HepG2 (cell line): Measurements from ENCODE around the gene PAX4. TPM values are rescaled to one million over a fixed set of nuclear protein-coding genes. Genes with fewer than 3 reads are reported as not detected.
A peak's percentile ranks its signal among the peaks of the same experiment; 100 is the strongest.

Experiments
- ATAC-seq: fragments of 200-7000 bp; cut with Tn5 transposase; 3 replicates; pipeline ENCODE4 v1.9.1; 2020; ENCODE audit warnings: mild to moderate bottlenecking, moderate library complexity
- BruUV-seq: library from RNA; stranded (reverse); fragments of 400-500 nt; replicated peaks from 2 replicates; lab custom pipeline; 2021; lab: Mats Ljungman, UMichigan
- CTCF ChIA-PET: fragments of 300-600 bp; formaldehyde crosslinking; extraction: SDS; loops from one replicate; lab custom pipeline; 2021; ENCODE audit warnings: low total read pairs, inconsistent platforms, low intra/inter-chr PET ratio; lab: Yijun Ruan, JAX
- POLR2A ChIA-PET: fragments of 350-600 bp; sonication (Branson Sonifier 250); formaldehyde crosslinking; loops from one replicate; lab custom pipeline; 2020; ENCODE audit warnings: antibody characterized with exemption, inconsistent platforms; lab: Yijun Ruan, JAX
- DNase-seq: peaks from one replicate; pipeline ENCODE4 v3.0.0-alpha.2; 2015; ENCODE audit warnings: low spot score
- FAIRE-seq: peaks from 3 replicates; lab custom pipeline; 2011; peaks lifted over from hg19 to GRCh38; lab: Jason Lieb, UNC
- H2AFZ ChIP-seq: one replicate; pipeline ENCODE4 v1.6.1; 2011; ENCODE audit warnings: low read length, inconsistent platforms
- H3K27ac ChIP-seq: fragments of 300-600 bp; 3 replicates; pipeline ENCODE4 v1.8.0; 2011; ENCODE audit warnings: mixed run types, mild to moderate bottlenecking, mixed read lengths, low read length, inconsistent platforms; ENCODE audit not compliant: insufficient read depth; ENCODE audit errors: extremely low read length
- H3K27me3 ChIP-seq, 2 experiments: fragments of 200-600 bp in 1 of 2; 2 replicates in 1 of 2; 3 replicates in 1 of 2; pipeline versions ENCODE4 v1.6.0 to v1.8.0; 2011; ENCODE audit warnings: low read length in 2 of 2, mild to moderate bottlenecking in 2 of 2, moderate library complexity in 2 of 2, inconsistent platforms in 1 of 2; ENCODE audit not compliant: insufficient read depth in 2 of 2, control insufficient read depth in 1 of 2
- H3K36me3 ChIP-seq, 2 experiments: fragments of 200-600 bp in 1 of 2; replicated peaks in 1 of 2; 2 replicates in 1 of 2; 3 replicates in 1 of 2; pipeline versions ENCODE4 v1.5.1 to v1.8.0; 2011; ENCODE audit warnings: low read length in 2 of 2, inconsistent platforms in 1 of 2; ENCODE audit not compliant: insufficient read depth in 2 of 2, control insufficient read depth in 1 of 2
- H3K4me1 ChIP-seq: 2 replicates; pipeline ENCODE4 v1.5.1; 2012; ENCODE audit warnings: low read length, inconsistent platforms; ENCODE audit not compliant: insufficient read depth
- H3K4me2 ChIP-seq: 2 replicates; pipeline ENCODE4 v1.6.0; 2011; ENCODE audit warnings: low read depth, low read length, inconsistent platforms
- H3K4me3 ChIP-seq, 3 experiments: fragments of 200-600 bp in 1 of 3; sonication (generic), shearing (Covaris generic) in 1 of 3; replicated peaks in 1 of 3; 2 replicates each; pipeline ENCODE4 v1.5.1; 2011 to 2016; ENCODE audit warnings: low read length in 3 of 3, inconsistent platforms in 2 of 3, low read depth in 2 of 3, mild to moderate bottlenecking in 2 of 3, control low read depth in 1 of 3, mixed read lengths in 1 of 3; ENCODE audit not compliant: insufficient read depth in 1 of 3
- H3K79me2 ChIP-seq: one replicate; pipeline ENCODE4 v1.6.1; 2011; ENCODE audit warnings: low read length, inconsistent platforms; ENCODE audit not compliant: insufficient read depth
- H3K9ac ChIP-seq: 2 replicates; pipeline ENCODE4 v1.6.0; 2011; ENCODE audit warnings: mild to moderate bottlenecking, low read depth, low read length, inconsistent platforms; ENCODE audit not compliant: insufficient read depth
- H3K9me3 ChIP-seq: 2 replicates; pipeline ENCODE4 v1.5.1; 2012; ENCODE audit warnings: mild to moderate bottlenecking, low read length
- H4K20me1 ChIP-seq: 2 replicates; pipeline ENCODE4 v1.6.0; 2011; ENCODE audit warnings: inconsistent platforms, mild to moderate bottlenecking, low read length, moderate library complexity; ENCODE audit not compliant: insufficient read depth
- ATF7-NPFF ChIP-seq: sonication (generic); formaldehyde crosslinking; IDR thresholded peaks from 2 replicates; pipeline ENCODE4 v1.8.1; 2023; ENCODE audit warnings: mild to moderate bottlenecking, low read depth, missing genetic modification reagents, moderate library complexity
- RAD21 ChIP-seq: fragments of 450-650 bp; formaldehyde crosslinking; IDR thresholded peaks from 2 replicates; pipeline ENCODE4 v1.5.0; 2020; ENCODE audit warnings: mild to moderate bottlenecking
- SMC3 ChIP-seq: IDR thresholded peaks from 2 replicates; pipeline ENCODE4 v1.6.1; 2011; ENCODE audit warnings: low read length, improper control_type of control experiment
- SMYD3 ChIP-seq: sonication (generic); formaldehyde crosslinking; IDR thresholded peaks from 2 replicates; pipeline ENCODE4 v1.8.1; 2023; ENCODE audit warnings: mild to moderate bottlenecking, missing genetic modification reagents
- STAG1 ChIP-seq: sonication (generic); formaldehyde crosslinking; IDR thresholded peaks from 2 replicates; pipeline ENCODE4 v1.4.0; 2020; ENCODE audit warnings: missing genetic modification reagents
- XRCC5 ChIP-seq: fragments of 200-400 bp; formaldehyde crosslinking; optimal IDR thresholded peaks from 2 replicates; pipeline ENCODE3; 2017; ENCODE audit warnings: mild to moderate bottlenecking, low read length
- ZNF251 ChIP-seq: sonication (generic); formaldehyde crosslinking; IDR thresholded peaks from 2 replicates; pipeline ENCODE4 v1.9.0; 2021; ENCODE audit warnings: mild to moderate bottlenecking, missing genetic modification reagents
- ZNF678 ChIP-seq: sonication (generic); formaldehyde crosslinking; IDR thresholded peaks from 2 replicates; pipeline ENCODE4 v1.4.0; 2020; ENCODE audit warnings: mild to moderate bottlenecking, missing genetic modification reagents
- WGBS: methylation state at CpG from one replicate; pipeline ENCODE4 v1.1.6; 2017; ENCODE audit warnings: low lambda C conversion rate; 5-methylcytosine and 5-hydroxymethylcytosine counted together
- in situ Hi-C: cut with HindIII; loops from 2 replicates; pipeline ENCODE4 v1.10.0; 2017; ENCODE audit warnings: low pct_unique_long_range_greater_than_20kb; ENCODE audit not compliant: extremely low pct_ligation_motif_present
- intact Hi-C: fragments of 100-400 bp; cut with micrococcal nuclease; formaldehyde crosslinking; loops from one replicate; pipeline ENCODE4 v1.10.0; 2022; ENCODE audit not compliant: unreplicated experiment
- polyA plus RNA-seq, 8 experiments: library from polyadenylated mRNA; depleted of rRNA in 3 of 8; stranded (reverse) in 7 of 8; unstranded in 1 of 8; fragments of >200 nt; fragmentation: Illumina TruSeq in 4 of 8; extraction: Trizol in 4 of 8; gene quantifications; 2 replicates each; pipeline versions ENCODE4 v1.2.1 to v1.2.3, GENCODE V29; 2011 to 2016; ENCODE audit warnings: low read depth in 4 of 8, missing spikeins in 1 of 8, mixed read lengths in 1 of 8; ENCODE audit not compliant: insufficient read depth in 1 of 8
- total RNA-seq, 5 experiments: library from RNA; depleted of rRNA; stranded (reverse); fragments of >200 nt; fragmentation: Illumina TruSeq; extraction: Trizol; gene quantifications; 2 replicates each; pipeline ENCODE4 v1.2.3, GENCODE V29; 2016; ENCODE audit warnings: low read depth in 1 of 5
- TF ChIP-seq, protein P1 (sequence below): sonication (generic); formaldehyde crosslinking; IDR thresholded peaks from 2 replicates; pipeline ENCODE4 v1.4.0; 2020; ENCODE audit warnings: missing genetic modification reagents, borderline replicate concordance
- TF ChIP-seq, protein P2 (sequence below): sonication (generic); formaldehyde crosslinking; IDR thresholded peaks from 2 replicates; pipeline ENCODE4 v1.5.0; 2020; ENCODE audit warnings: mild to moderate bottlenecking, missing genetic modification reagents, moderate library complexity

Gene PAX4
- total and polyA plus RNA-seq, 2 of the 13 experiments (the other 11 are each of a cell fraction or from before 2014, with no cell fraction given): not detected

DNA sequence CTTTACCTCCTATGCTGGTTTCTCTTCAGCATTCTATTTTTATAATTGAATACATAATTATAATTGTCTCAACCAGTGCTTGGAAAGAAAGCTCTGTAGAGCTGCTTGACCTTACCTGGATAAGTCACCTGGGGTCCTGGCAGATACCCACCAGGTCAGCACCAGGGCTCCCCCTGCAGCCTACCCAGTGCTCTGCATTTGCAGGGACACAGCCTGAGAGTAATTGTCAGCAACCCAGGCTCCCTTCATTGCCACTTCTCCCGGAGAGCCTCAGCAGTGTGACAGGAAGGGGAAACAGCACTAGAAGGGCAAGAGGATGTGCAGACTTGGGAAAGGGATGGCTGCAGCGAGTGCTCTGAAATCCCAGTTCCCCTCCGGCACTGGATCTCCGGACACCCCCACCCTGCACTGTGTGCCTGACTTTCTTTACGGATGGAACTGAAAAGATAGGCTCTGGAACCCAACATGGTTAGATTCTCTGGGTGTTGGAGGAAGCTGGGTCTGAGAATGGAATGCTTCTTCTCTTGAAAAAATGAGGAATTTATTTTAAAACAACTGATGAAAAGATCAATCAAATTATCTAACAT, 11.4 kb upstream of the PAX4 start:
- ChIA-PET POLR2A (no interaction called here), CTCF (interaction anchor here (1.9 to 2.1 kb wide), 2 partner anchors 40 to 125 kb away, joined by 7 to 8 read pairs; partner anchors contain the start of gene ARF5)
- FAIRE-seq (peak; percentile 63), ATAC-seq (peak; percentile 98), DNase-seq (peak; percentile 33)
- no TSS peak for BruUV-seq
- in situ Hi-C loops: no loop called here
- peak overlapping the region; percentile 76 for H2AFZ ChIP-seq
- 3% methylated on average over 5 of the region's 5 CpGs for WGBS
- TF ChIP-seq, protein P1, sequence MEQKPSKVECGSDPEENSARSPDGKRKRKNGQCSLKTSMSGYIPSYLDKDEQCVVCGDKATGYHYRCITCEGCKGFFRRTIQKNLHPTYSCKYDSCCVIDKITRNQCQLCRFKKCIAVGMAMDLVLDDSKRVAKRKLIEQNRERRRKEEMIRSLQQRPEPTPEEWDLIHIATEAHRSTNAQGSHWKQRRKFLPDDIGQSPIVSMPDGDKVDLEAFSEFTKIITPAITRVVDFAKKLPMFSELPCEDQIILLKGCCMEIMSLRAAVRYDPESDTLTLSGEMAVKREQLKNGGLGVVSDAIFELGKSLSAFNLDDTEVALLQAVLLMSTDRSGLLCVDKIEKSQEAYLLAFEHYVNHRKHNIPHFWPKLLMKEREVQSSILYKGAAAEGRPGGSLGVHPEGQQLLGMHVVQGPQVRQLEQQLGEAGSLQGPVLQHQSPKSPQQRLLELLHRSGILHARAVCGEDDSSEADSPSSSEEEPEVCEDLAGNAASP (CRISPR knock-in tag): 0 out of 2 replicates have a peak, but pooled peaks have one; percentile 17
- TF ChIP-seq XRCC5 (peak; percentile 65), ZNF678 (no peak), STAG1 (CRISPR knock-in tag) (peak; percentile 59), SMYD3 (no peak), SMC3 (peak; percentile 33; the same call in 1 of the 2 replicates), ATF7-NPFF (CRISPR knock-in tag) (no peak), ZNF251 (CRISPR knock-in tag) (no peak), RAD21 (peak; percentile 52)
- TF ChIP-seq, protein P2, sequence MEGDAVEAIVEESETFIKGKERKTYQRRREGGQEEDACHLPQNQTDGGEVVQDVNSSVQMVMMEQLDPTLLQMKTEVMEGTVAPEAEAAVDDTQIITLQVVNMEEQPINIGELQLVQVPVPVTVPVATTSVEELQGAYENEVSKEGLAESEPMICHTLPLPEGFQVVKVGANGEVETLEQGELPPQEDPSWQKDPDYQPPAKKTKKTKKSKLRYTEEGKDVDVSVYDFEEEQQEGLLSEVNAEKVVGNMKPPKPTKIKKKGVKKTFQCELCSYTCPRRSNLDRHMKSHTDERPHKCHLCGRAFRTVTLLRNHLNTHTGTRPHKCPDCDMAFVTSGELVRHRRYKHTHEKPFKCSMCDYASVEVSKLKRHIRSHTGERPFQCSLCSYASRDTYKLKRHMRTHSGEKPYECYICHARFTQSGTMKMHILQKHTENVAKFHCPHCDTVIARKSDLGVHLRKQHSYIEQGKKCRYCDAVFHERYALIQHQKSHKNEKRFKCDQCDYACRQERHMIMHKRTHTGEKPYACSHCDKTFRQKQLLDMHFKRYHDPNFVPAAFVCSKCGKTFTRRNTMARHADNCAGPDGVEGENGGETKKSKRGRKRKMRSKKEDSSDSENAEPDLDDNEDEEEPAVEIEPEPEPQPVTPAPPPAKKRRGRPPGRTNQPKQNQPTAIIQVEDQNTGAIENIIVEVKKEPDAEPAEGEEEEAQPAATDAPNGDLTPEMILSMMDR (CRISPR knock-in tag): peak; percentile 88
- no peaks in the 10 kb centered on the region for H3K36me3 ChIP-seq
- intact Hi-C loops: loop anchor here (1.0 to 2.0 kb wide), 3 partner anchors 41 to 281 kb away; partner anchors contain the start of gene ARF5
- H3K27me3 ChIP-seq: no peaks in the 10 kb centered on the region; a peak in 1 of 5 replicates
- no peak overlapping the region for H3K27ac ChIP-seq
- H3K79me2 ChIP-seq: no peaks in the 10 kb centered on the region
- H3K9ac ChIP-seq: 0 out of 2 replicates have a peak overlapping the region, but pooled peaks have one; percentile 21
- peak overlapping the region; percentile 71 for H3K4me2 ChIP-seq
- no peaks in the 10 kb centered on the region for H3K4me1 ChIP-seq
- H3K4me3 ChIP-seq: peak overlapping the region in 1 of 3 experiments; percentile 26; a peak in 1 of 6 replicates
- no peaks in the 10 kb centered on the region for H3K9me3 ChIP-seq
- H4K20me1 ChIP-seq: 0 out of 2 replicates have a peak, but pooled peaks cover 2% of the 10 kb centered on the region
